GM19099 (cell line): ENCODE measurements around the gene TAOK1.

Source experiments
- POLR2A ChIP-seq: IDR thresholded peaks from 3 replicates; pipeline ENCODE4 v1.6.1; 2011; ENCODE audit warnings: low read depth; ENCODE audit not compliant: insufficient read length; ENCODE audit errors: extremely low read depth

Gene TAOK1

GRCh38 chr17:29578626-29579485, 188.7 kb downstream of the TAOK1 start:
- no peak for TF ChIP-seq POLR2A

GRCh38 chr17:29579866-29580771, 190.0 kb downstream of the TAOK1 start:
- TF ChIP-seq POLR2A = no peak

GRCh38 chr17:29581583-29582253, 191.6 kb downstream of the TAOK1 start:
- no peak for TF ChIP-seq POLR2A

GRCh38 chr17:29582254-29582765, 192.1 kb downstream of the TAOK1 start:
- no peak for TF ChIP-seq POLR2A

GRCh38 chr17:29582772-29583171, 192.6 kb downstream of the TAOK1 start:
- no peak for TF ChIP-seq POLR2A

- no peak for TF ChIP-seq POLR2A
These were observed 193.4 kb downstream of the TAOK1 start for GRCh38 chr17:29583324-29584248.

GRCh38 chr17:29584452-29585079, 194.4 kb downstream of the TAOK1 start:
- no peak for TF ChIP-seq POLR2A

- no peak for TF ChIP-seq POLR2A
These were observed 195.1 kb downstream of the TAOK1 start for GRCh38 chr17:29585080-29585751.

GRCh38 chr17:29586676-29587469, 196.7 kb downstream of the TAOK1 start:
- TF ChIP-seq POLR2A = no peak

GRCh38 chr17:29587591-29587990, 197.4 kb downstream of the TAOK1 start:
- TF ChIP-seq POLR2A = no peak

- no peak for TF ChIP-seq POLR2A
These were observed 197.9 kb downstream of the TAOK1 start for GRCh38 chr17:29588017-29588561.
